ENCODE data around the gene PARD6G.
"Not testable (repeated sequence)": the region's sequence is repeated elsewhere in the genome, so short reads cannot be mapped to it uniquely, and the experiment has no call there.

PARD6G gene

GRCh38 chr18:80170395-80171053 lies 76.8 kb downstream of the PARD6G start:
- no peak for DNase-seq (ENCODE audit: low read depth)

- DNase-seq (ENCODE audit: low read depth) = no peak
Measured at GRCh38 chr18:80169607-80170006, 77.7 kb downstream of the PARD6G start.

GRCh38 chr18:80168982-80169381 lies 78.3 kb downstream of the PARD6G start:
- no peak for DNase-seq (ENCODE audit: low read depth)

GRCh38 chr18:80168346-80168745 lies 79.0 kb downstream of the PARD6G start:
- DNase-seq (ENCODE audit: low read depth) = no peak

GRCh38 chr18:80167931-80168330 lies 79.4 kb downstream of the PARD6G start:
- no peak for DNase-seq (ENCODE audit: low read depth)

GRCh38 chr18:80167331-80167730 lies 80.0 kb downstream of the PARD6G start:
- no peak for DNase-seq (ENCODE audit: low read depth)

- DNase-seq (ENCODE audit: low read depth) = no peak
Measured at GRCh38 chr18:80166725-80167124, 80.6 kb downstream of the PARD6G start.

- DNase-seq (ENCODE audit: low read depth) = no peak
Measured at GRCh38 chr18:80166240-80166639, 81.1 kb downstream of the PARD6G start.

GRCh38 chr18:80164727-80165355 lies 82.5 kb downstream of the PARD6G start:
- DNase-seq (ENCODE audit: low read depth) = not testable (repeated sequence)

GRCh38 chr18:80163183-80163582 lies 84.1 kb downstream of the PARD6G start:
- no peak for DNase-seq (ENCODE audit: low read depth)

- DNase-seq (ENCODE audit: low read depth) = no peak
Measured at GRCh38 chr18:80161781-80162417, 85.4 kb downstream of the PARD6G start.

GRCh38 chr18:80159713-80160636 lies 87.3 kb downstream of the PARD6G start:
- DNase-seq (ENCODE audit: low read depth) = no peak

- no peak for DNase-seq (ENCODE audit: low read depth)
Measured at GRCh38 chr18:80158365-80158764, 88.9 kb downstream of the PARD6G start.

- peak; percentile 49 for DNase-seq (ENCODE audit: low read depth)
Measured at GRCh38 chr18:80157708-80158343, 89.5 kb downstream of the PARD6G start.

GRCh38 chr18:80154293-80154692 lies 93.0 kb downstream of the PARD6G start:
- DNase-seq (ENCODE audit: low read depth) = no peak

GRCh38 chr18:80149667-80150066 lies 97.6 kb downstream of the PARD6G start:
- DNase-seq (ENCODE audit: low read depth) = no peak

GRCh38 chr18:80148326-80149199 lies 98.8 kb downstream of the PARD6G start:
- DNase-seq (ENCODE audit: low read depth) = no peak

GRCh38 chr18:80147418-80148325 lies 99.6 kb downstream of the PARD6G start:
- peak; percentile 48 for DNase-seq (ENCODE audit: low read depth)

GRCh38 chr18:80147037-80147417 lies 100.3 kb downstream of the PARD6G start:
- no peak for DNase-seq (ENCODE audit: low read depth)

Measured in stimulated activated CD8-positive, alpha-beta memory T cell treated with anti-CD3 and anti-CD28 coated beads, Interleukin-12 subunit alpha, Interleukin-12 subunit beta, amount 100 ng/mL, for 4 hours (primary cell).